ENCODE data around the gene POLA2.

The POLA2 gene

GRCh38 chr11:65288706-65289536 is 27.2 kb downstream of the POLA2 start:
- DNase-seq = peak; percentile 29

DNA sequence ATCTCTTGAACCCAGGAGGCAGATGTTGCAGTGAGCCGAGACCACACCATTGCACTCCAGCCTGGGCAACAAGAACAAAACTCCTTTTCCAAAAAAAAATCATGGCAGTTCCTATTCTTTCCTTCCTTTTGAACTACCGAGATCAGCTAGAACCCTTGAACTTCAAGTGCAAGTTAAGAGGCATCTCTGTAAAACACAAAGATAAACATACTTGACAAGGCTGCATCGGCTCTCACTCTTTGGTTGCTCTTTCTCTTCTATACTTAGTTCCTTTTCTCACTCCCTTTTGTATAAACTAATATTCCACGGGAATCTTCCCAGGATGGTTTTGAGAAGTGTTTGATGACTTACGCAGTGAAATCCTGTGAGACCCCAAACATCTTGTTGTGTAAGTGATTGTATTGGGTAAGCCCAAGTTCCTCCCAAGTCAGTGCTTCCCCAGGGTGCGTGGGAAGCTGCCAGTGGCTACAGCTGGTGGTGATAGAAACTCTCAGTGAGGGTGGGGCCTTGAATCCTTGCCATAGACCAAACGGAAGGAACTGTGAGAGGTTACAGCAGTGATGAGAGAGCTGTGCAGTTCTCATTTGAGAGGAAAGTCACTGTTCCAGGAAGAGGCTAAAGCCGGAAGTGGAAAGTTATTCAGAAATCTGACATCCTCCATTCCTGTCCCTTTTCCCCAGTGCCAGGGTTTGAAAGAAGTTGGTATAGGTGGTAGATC is 28.8 kb downstream of the POLA2 start:
- no peak for DNase-seq

DNA sequence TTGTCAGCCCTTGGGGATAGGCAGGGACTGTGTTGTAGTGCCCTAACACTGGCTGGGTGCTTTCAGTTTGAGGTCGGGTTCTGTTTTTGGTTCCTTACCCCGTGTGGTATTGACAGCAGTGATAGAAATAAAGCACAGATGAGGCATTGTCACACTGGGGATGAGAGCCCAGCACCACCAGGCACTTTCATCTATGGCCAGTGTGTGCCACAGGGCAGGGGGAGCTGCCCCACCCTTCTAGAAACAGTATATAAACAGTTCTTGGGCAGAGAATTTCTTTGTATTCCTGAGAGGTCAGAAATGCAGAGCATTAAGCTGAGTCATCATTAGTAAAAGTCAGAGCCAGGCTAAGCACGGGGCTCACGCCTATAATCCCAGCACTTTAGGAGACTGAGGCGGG is 29.9 kb downstream of the POLA2 start:
- DNase-seq = no peak

DNA sequence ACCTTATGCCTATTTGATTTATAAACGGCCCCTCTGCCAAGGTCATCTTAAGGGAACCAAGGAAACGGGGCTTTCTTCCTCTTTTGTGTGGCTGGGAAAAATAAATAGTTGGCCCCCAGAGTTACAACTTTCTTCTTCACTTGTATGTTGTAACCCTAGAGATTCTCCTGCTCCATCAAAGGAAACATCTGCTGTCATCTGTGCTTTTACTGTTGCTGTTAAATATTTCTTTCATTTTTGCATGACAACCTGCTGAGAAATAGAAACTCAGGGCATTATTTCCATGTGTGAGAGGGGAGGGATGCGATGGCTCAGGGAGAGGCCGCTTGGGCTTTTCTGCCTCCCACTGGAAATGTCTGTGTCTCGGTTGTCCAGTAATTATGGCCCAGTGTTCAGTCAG is 31.1 kb downstream of the POLA2 start:
- DNase-seq = no peak

DNA sequence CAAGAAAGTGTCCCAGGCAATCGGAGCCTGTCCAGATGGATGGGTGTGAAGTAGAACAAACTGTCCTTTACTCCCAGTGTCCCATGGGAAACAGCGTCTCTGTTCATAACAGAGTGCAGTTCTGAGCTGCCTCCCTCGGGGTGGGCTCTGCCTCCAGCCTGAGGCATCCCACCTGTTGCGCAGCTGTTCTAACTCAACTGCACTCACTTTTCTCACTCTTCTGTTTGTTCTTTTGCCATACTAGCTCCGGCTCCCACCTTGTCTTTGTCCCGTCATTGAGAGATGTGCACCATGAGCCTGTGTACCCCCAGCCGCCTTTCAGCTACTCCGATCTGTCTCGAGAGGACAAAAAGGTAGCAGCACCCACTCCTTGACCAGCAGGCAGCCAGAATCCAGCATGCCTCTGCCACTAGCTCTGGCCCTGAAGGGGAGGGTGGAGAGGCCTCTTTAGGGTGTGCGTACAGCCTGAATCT is 32.2 kb downstream of the POLA2 start:
- no peak for DNase-seq

DNA sequence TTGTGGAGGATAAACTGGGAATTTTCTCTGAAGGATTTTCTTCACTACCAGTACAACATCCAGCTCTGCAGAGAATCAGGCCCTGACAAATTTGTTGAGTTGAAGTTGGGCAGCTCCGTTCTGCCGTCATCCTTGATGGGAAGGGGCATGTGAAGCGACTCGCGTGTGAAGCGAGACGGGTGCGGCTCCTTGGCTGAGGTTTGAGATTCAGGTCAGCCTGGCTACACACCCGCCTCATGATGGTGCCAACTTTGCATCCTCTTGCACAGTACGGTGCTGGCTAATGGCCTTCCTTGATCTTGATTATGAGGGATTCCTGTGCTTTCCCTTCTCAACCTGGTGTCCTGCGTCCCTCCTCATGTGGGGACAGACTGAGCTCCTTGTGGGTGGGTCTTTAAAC is 33.2 kb downstream of the POLA2 start:
- DNase-seq = no peak

GRCh38 chr11:65295571-65296341 is 34.0 kb downstream of the POLA2 start:
- no peak for DNase-seq

DNA sequence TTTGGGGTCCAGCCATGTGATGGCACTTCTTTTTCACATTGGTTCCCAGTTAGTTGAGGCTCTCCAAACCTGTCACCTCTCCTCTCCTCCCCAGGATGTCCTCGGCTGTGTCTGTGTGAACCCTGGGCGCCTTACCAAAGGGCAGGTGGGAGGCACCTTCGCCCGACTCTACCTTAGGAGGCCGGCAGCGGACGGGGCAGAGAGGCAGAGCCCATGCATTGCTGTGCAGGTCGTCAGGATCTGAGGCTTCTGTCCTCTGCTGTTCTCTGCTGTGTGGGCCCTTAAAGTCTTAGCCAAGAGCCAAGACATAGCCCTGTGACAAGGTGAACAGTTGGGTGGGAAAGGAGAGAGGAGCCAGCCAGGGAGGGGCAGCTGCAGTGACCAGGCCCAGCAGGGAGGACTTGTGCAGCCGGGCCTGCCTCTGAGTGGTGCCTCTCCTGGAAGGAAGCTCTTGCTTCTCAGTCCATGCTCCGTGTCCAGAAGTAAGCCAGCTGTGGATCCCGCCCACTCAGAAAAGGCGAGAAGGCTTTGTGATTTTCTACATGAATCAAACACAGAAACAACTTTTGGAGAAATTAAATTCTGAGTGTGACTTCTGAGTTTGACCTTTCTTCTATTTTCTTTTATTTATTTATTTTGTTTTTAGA is 35.4 kb downstream of the POLA2 start:
- no peak for DNase-seq

- no peak for DNase-seq
Measured at GRCh38 chr11:65298131-65298535, 36.4 kb downstream of the POLA2 start.

- DNase-seq = no peak
Measured at GRCh38 chr11:65298655-65299179, 37.0 kb downstream of the POLA2 start.

DNA sequence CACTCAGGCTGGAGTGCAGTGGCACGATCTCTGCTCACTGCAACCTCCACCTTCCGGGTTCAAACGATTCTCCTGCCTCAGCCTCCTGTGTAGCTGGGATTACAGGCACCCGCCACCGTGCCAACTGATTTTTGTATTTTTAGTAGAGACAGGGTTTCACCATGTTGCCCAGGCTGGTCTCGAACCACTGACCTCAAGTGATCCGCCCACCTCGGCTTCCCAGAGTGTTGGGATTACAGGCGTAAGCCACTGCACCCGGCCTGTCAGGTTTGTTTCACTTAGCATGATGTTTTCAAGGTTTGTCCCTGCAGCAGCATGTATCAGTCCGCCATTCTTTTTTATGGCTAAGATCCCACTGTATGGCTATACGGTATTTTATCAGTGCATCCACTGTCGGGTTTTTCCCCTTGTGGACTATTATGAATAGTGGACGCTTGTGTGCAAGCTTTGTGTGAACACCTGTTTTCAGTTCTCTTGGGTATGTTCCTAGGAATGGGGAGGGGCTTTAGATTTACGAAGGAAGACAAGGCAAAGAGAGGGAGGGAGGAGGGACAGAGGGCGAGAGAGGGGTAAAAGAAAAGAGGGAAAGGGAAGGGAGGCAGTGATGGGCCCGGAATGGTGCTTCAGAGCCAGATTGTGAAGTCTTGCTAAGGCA is 39.0 kb downstream of the POLA2 start:
- no peak for DNase-seq

GRCh38 chr11:65301491-65302329 is 39.9 kb downstream of the POLA2 start:
- DNase-seq = no peak

GRCh38 chr11:65303555-65303954 is 41.8 kb downstream of the POLA2 start:
- DNase-seq = no peak

GRCh38 chr11:65304110-65304509 is 42.3 kb downstream of the POLA2 start:
- DNase-seq = no peak

- DNase-seq = no peak
Measured at GRCh38 chr11:65304613-65305012, 42.9 kb downstream of the POLA2 start.

- DNase-seq = no peak
Measured at GRCh38 chr11:65305501-65306268, 43.9 kb downstream of the POLA2 start.

- DNase-seq = no peak
Measured at GRCh38 chr11:65307298-65308229, 45.8 kb downstream of the POLA2 start.

GRCh38 chr11:65308281-65308891 is 46.6 kb downstream of the POLA2 start:
- no peak for DNase-seq

- no peak for DNase-seq
Measured at GRCh38 chr11:65309006-65309405, 47.2 kb downstream of the POLA2 start.
